NCI-H226 (cell line): ENCODE data around the gene LRIF1.
"Not testable (repeated sequence)": the region's sequence is repeated elsewhere in the genome, so short reads cannot be mapped to it uniquely, and the experiment has no call there.

Experiments used
- DNase-seq: peaks from one replicate; pipeline ENCODE4 v3.0.0-alpha.2; 2015

Gene LRIF1

GRCh38 chr1:110963691-110964454, at the start of gene LRIF1:
TSS of gene LRIF1 (minus strand) at chr1:110963922. CDS start at chr1:110963688, 234 bp downstream.
- DNase-seq = peak; percentile 92

DNA sequence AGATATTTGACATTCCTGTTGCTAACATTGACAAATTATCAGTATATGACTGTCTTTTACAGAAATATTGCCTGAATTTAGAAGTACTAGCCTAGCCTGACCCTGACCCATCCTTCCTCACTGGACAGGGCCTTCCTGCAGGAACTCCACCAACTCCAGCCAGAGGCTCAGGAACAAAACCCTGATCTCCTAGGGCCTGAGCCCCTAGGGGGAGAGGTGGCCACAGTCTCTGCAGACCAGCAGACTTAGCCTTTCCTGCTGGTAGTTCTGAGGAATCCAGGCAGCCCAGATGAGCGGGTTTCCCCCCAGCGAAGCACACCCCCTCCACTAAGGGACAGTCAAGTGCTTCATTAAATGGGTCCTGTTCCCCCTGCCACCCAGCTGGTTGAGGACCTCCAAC, 44.3 kb upstream of the LRIF1 start:
- DNase-seq = no peak

DNA sequence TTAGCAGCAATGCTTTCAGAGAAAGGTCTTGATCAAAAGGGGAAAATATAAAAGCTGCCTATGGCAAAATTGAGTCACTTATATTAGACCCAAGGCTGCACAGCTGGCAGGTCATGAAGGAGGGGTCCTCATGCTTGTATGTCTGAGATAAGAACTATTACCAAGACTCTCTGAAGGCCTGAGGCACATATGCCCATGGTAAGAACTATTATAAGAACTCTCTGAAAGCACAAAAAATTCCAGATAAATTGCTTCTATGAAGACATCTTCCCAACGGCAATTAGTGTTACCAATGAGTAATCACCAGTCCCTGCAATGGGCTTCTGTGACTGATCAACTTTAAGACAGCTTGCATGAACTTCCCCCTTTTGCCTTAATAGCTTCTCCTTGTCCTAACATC, 42.8 kb upstream of the LRIF1 start:
- no peak for DNase-seq

DNA sequence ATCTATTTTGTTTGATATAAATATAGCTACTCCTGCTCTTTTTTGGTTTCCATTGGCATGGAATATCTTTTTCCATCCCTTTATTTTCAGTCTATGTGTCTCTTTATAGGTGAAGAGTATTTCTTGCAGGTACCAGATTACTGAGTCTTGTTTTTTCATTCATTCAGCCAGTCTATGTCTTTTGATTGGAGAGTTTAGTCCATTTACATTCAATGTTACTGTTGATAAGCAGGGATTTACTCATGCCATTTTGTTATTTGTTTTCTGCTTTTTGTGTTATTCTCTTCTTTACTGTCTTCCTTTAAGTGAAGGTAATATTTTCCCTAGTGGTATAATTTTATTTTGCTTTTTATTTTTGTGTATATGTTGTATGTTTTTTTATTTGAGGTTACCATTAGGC, 35.9 kb upstream of the LRIF1 start:
- DNase-seq = not testable (repeated sequence)

DNA sequence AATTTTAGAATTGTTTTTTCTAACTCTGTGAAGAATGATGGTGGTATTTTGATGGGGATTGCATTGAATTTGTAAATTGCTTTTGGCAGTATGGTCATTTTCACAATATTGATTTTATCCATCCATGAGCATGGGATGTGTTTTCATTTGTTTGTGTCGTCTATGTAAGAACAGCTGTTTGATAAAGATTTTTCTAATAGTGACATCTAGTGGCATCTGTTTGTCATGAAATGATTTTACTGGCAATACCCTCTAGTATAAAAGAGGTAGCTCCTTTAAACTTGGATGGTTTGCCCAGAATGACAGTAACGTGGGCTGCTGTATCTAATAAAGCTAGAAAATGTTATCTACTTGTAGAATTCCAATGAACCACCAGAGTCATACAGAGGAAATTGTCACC, 28.6 kb upstream of the LRIF1 start:
- not testable (repeated sequence) for DNase-seq

DNA sequence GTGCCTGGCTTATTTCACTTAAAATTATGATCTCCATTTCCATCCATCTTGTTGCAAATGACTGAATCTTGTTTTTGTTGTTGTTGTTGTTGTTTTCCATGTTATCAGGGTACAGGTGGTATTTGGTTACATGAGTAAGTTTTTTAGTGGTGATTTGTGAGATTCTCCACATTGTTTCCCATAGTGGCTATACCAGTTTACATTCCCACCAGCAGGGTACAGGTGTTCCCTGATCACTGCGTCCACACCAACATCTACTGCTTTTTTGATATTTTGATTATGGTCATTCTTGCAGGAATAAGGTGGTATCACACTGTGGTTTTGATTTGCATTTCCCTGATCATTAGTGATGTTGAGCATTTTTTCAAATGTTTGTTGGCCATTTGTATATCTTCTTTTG, 27.6 kb upstream of the LRIF1 start:
- not testable (repeated sequence) for DNase-seq

DNA sequence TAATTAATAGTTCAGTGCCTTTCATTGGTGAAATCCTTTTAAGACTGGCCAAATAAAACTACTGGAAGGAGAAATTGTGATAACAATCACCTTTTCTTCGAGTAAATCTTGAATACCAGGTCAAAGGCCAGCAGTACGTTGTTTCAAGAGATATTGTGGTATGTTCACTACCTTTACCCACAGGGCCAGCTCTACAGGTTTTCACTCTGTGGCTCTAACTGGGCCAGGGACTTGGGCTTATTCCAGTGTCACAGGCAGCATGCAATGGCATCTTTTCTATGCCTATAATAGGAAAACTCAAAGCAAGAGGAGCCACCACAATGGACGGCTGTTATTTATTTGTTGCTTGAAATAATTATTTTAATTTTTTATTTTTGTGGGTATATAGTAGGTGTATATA, 26.8 kb upstream of the LRIF1 start:
- no peak for DNase-seq

- no peak for DNase-seq
Observed at GRCh38 chr1:110986407-110986891, 22.7 kb upstream of the LRIF1 start.

GRCh38 chr1:110982320-110982719, 18.6 kb upstream of the LRIF1 start:
- DNase-seq = no peak

- no peak for DNase-seq
Observed at GRCh38 chr1:110979154-110979553, 15.4 kb upstream of the LRIF1 start.

- peak; percentile 54 for DNase-seq
Observed at GRCh38 chr1:110976089-110976488, 12.4 kb upstream of the LRIF1 start.

- DNase-seq = no peak
Observed at GRCh38 chr1:110975265-110975664, 11.5 kb upstream of the LRIF1 start.

DNA sequence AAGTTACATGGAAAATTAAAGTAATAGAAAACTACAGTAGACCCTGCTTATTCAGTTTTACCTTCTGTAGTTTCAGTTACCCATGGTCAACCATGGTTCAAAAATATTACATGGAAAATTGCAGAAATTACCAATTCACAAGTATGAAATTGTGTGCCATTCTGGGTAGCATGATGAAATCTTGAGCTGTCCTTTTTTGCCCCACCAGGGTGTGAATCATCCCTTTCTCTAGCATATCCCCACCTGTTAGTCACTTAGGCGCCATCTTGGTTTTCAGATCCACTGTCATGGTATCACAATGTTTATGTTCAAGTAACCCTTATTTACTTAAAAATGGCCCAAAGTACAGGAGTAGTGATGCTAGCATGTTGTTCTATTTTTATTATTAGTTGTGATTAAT, 3.5 kb upstream of the LRIF1 start:
- DNase-seq = no peak

- DNase-seq = no peak
Observed at GRCh38 chr1:110964455-110964903, 757 bp upstream of the LRIF1 start.

GRCh38 chr1:110962892-110963690, 631 bp downstream of the LRIF1 start:
- peak; percentile 66 for DNase-seq

- DNase-seq = no peak
Observed at GRCh38 chr1:110961902-110962301, 1.8 kb downstream of the LRIF1 start.

GRCh38 chr1:110960777-110961420, 2.8 kb downstream of the LRIF1 start:
- no peak for DNase-seq

DNA sequence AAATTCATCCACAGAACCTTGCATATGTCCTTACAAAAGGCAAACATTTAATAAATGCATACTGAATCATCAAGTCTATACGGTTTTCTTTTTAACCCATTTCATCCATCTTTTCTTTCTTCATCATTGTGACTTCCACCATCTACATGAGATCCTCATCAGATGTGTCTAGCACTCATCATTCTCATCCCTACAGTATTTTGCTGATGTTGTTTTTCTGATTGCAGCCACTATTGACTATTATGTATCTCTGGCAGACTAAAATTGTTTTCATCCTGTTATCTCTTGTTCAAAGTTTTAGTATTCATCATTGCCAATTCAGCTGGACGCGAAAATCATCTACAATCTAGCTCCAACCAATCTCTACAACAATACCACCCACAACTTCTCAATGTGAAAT, 5.9 kb downstream of the LRIF1 start:
- no peak for DNase-seq

DNA sequence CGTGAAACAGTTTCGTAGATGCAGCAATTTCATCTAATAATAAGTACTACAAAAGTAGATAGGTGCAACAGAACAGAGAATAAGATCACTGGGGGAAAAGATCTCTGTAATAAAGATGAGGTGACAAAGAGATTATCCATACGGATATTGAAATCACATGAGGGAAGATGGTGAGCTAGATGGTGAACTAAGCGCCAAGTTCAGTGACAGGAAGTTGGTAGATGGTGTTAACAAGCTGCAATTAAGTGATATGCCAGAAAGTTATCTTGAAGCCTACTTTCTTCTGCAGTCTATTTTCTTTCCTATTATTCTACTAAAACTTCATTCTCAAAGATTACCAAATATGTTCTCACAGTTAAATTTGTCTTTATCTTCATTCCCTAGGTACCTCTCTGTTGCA, 7.1 kb downstream of the LRIF1 start:
- no peak for DNase-seq

DNA sequence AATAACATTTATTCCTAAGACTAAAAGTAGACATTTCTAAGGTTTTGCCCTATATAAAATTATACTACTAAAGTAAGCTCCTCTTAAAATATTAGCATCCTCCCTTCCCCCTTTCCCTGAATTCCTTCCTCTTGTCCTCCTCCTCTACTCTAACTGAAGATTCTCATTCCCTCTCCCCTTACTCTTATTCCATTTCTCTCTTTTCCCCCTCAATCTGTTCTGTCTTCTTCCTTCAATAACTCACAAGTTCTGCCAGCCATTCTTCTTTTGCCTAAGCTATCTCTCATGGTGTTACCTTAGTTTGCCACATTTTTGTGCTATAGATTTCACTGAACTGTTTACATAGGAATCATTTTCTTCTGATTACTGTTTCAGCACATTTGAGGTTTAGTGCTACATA, 10.7 kb downstream of the LRIF1 start:
- DNase-seq = no peak

DNA sequence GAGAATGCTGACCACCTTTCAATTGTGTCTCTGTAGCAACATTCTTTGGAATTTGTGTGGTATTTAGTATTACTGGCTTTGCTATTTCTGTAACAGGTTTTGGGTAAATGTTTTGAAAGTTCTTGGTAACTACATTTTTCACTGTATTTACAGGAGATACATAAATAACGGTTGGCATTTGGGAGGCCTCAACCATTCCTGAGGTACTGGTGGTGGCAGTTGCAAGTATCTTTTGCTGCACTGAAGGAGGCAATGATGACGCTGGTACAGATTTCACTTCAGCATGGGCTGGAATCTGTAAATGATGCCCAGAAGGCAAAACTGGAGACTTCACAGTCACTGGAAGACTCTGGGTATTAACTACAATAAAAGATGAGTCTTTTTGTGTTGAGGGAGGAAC, 11.7 kb downstream of the LRIF1 start:
- no peak for DNase-seq

DNA sequence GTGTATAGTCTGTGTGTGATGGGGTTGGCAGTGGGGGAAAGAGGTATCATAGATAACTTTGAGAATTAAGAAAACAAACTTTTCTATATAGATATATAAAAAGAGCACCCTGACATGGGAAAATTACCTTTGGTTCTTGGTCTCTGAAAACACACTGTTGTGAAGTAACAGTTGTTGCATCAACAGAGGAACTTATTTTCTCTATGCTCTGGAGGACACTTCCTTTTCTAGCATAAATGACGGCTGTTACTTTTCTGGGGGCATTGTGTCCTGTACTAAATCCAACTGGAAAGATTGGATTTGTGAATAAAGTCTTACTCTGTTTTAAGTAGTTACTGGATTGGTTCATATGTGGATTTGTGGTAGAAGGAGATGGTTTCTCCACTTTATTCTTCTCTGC, 12.6 kb downstream of the LRIF1 start:
- no peak for DNase-seq

GRCh38 chr1:110948038-110948810, 15.5 kb downstream of the LRIF1 start:
- peak; percentile 19 for DNase-seq
